Esophagus squamous epithelium (tissue), 5 donors: ENCODE results near the gene C2orf92. TPM values are rescaled to one million over a fixed set of nuclear protein-coding genes. Genes with fewer than 3 reads are reported as not detected.

Experiments
- DNase-seq: peaks from one replicate; lab custom pipeline; 2025; lab: John Stamatoyannopoulos, UW
- H3K27ac ChIP-seq, 4 donors: fragments of 200-600 bp; sonication (generic); one replicate each; pipeline ENCODE4 v1.5.1; 2016 to 2019; ENCODE audit warnings: mild to moderate bottlenecking in 1 of 4
- H3K27me3 ChIP-seq, 4 donors: fragments of 200-600 bp; sonication (generic); 1 replicate in 3 of 4; 2 replicates in 1 of 4; pipeline versions ENCODE4 v1.5.1 to v1.6.0; 2017 to 2021; ENCODE audit warnings: antibody characterized with exemption in 1 of 4
- H3K36me3 ChIP-seq, 3 donors: fragments of 200-600 bp; sonication (generic); one replicate each; pipeline ENCODE4 v1.5.1; 2016 to 2019
- H3K4me1 ChIP-seq, 3 donors: fragments of 200-600 bp; sonication (generic); one replicate each; pipeline ENCODE4 v1.5.1; 2017 to 2019
- H3K4me3 ChIP-seq, 4 donors: fragments of 200-600 bp; sonication (generic); 1 replicate in 3 of 4; 2 replicates in 1 of 4; pipeline ENCODE4 v1.5.1; 2016 to 2019; ENCODE audit warnings: mild to moderate bottlenecking in 2 of 4, moderate library complexity in 1 of 4
- H3K9me3 ChIP-seq, 3 donors: fragments of 200-600 bp; sonication (generic); one replicate each; pipeline ENCODE4 v1.5.1; 2016 to 2019
- POLR2A ChIP-seq, 4 donors: fragments of 450-650 bp; IDR thresholded peaks; one replicate each; pipeline ENCODE4 v1.6.1; 2017; ENCODE audit warnings: antibody characterized with exemption in 4 of 4, mild to moderate bottlenecking in 4 of 4, moderate library complexity in 3 of 4
- WGBS, 2 donors: methylation state at CpG; one replicate each; pipeline ENCODE4 v1.1.5; 2018; 5-methylcytosine and 5-hydroxymethylcytosine counted together
- intact Hi-C: fragments of 100-400 bp; cut with DNase I; formaldehyde crosslinking; loops from one replicate; pipeline ENCODE4 v1.15.0; 2022
- total RNA-seq, 4 donors: library from RNA; depleted of rRNA; stranded (reverse); fragments of >200 nt; gene quantifications; one replicate each; pipeline ENCODE4 v1.1.0, GENCODE V29; 2016
- TF ChIP-seq, protein P1 (sequence below), 6 experiments: fragments of 450-650 bp in 4 of 6; fragments of 200-600 bp in 2 of 6; sonication (generic) in 2 of 6; IDR thresholded peaks; one replicate each; pipeline ENCODE4 v1.5.1; 2016 to 2019; ENCODE audit warnings: antibody characterized with exemption in 6 of 6, mild to moderate bottlenecking in 4 of 6, moderate library complexity in 4 of 6
- donor health status: DM: yes; HTN: yes; CAD: no.

Gene C2orf92
- total RNA-seq, 4 donors from 2014 or later = 2.5 to 12.8 (median 2.5) TPM; not detected in 1

DNA sequence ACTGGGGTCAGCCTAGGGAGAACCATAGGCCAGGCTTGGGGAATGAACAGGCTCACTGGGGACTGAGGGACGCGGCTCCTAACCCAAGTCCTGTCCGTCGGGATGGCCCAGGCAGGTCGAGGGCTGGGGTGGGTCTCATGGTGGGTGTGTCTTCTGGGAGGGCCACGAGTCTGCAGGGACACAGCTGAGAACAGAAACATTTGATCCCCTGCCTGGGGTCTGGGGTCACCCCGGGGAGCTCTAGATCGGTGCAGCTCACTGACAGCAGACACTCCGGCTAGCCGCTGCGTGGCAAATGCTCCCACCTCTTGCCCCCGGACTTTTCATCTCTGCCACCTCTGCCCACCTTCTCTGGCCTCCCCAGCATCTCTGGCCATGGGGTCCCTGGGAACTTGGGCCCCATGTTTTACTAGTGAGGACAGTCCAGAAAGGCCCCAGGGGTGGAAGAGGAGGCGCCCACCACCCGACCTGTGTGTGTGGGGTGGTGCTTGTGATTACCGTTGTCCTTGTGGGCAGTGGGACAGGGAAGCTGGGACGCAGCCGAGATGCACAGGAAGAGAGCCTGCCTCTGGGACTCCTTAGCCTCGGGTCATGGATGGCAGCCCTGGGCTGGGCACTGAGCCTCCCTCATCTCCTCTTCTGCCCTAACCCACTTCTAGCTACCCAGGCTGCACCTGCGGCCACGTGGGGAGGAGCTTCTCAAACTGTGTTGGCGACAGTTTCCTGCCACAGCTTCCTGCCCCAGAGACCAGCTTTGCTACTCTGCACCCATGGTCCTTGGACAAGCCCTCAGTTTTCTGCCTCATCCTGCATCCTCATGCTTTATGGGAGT, 48.8 kb downstream of the C2orf92 start:
- no peak overlapping the region for H3K4me3 ChIP-seq
- H3K9me3 ChIP-seq = no peaks in the 10 kb centered on the region
- intact Hi-C loops = no loop called here
- WGBS, 2 donors = 67 to 91% methylated on average over 6 to 15 of the region's 21 CpGs
- no peaks in the 10 kb centered on the region for H3K27me3 ChIP-seq
- H3K27ac ChIP-seq = peak overlapping the region in 1 of 4 donors; percentile 29
- peak in 1 of 4 donors; percentile 27 for TF ChIP-seq POLR2A (IDR thresholded peaks at IDR 0.05)
- TF ChIP-seq, protein P1, sequence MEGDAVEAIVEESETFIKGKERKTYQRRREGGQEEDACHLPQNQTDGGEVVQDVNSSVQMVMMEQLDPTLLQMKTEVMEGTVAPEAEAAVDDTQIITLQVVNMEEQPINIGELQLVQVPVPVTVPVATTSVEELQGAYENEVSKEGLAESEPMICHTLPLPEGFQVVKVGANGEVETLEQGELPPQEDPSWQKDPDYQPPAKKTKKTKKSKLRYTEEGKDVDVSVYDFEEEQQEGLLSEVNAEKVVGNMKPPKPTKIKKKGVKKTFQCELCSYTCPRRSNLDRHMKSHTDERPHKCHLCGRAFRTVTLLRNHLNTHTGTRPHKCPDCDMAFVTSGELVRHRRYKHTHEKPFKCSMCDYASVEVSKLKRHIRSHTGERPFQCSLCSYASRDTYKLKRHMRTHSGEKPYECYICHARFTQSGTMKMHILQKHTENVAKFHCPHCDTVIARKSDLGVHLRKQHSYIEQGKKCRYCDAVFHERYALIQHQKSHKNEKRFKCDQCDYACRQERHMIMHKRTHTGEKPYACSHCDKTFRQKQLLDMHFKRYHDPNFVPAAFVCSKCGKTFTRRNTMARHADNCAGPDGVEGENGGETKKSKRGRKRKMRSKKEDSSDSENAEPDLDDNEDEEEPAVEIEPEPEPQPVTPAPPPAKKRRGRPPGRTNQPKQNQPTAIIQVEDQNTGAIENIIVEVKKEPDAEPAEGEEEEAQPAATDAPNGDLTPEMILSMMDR (IDR thresholded peaks at IDR 0.05) = no peak
- DNase-seq = no peak
- no peaks in the 10 kb centered on the region for H3K36me3 ChIP-seq
- H3K4me1 ChIP-seq = no peaks in the 10 kb centered on the region

GRCh38 chr2:97718942-97719341, 49.4 kb downstream of the C2orf92 start:
- peak overlapping the region in 1 of 4 donors; percentile 13 for H3K27ac ChIP-seq
- no peaks in the 10 kb centered on the region for H3K9me3 ChIP-seq
- H3K27me3 ChIP-seq = peaks cover 0 to 6% (median 0%) of the 10 kb centered on the region in 4 donors
- TF ChIP-seq POLR2A (IDR thresholded peaks at IDR 0.05) = no peak
- TF ChIP-seq, protein P1 (IDR thresholded peaks at IDR 0.05) = no peak
- no peak overlapping the region for H3K4me3 ChIP-seq
- DNase-seq = no peak
- H3K4me1 ChIP-seq = no peaks in the 10 kb centered on the region
- intact Hi-C loops = no loop called here
- WGBS, 2 donors = 51 to 81% methylated on average over 3 of the region's 3 CpGs
- H3K36me3 ChIP-seq = no peaks in the 10 kb centered on the region

GRCh38 chr2:97719362-97720155, 50.0 kb downstream of the C2orf92 start:
- TF ChIP-seq, protein P1 (IDR thresholded peaks at IDR 0.05) = no peak
- TF ChIP-seq POLR2A (IDR thresholded peaks at IDR 0.05) = no peak
- Histone ChIP-seq H3K4me3 (no peak overlapping the region), H3K9me3 (no peaks in the 10 kb centered on the region), H3K27ac (peak overlapping the region in 1 of 4 donors; percentile 13), H3K27me3 (peaks cover 0 to 12% (median 0%) of the 10 kb centered on the region in 4 donors), H3K36me3 (no peaks in the 10 kb centered on the region), H3K4me1 (no peaks in the 10 kb centered on the region)
- intact Hi-C loops = no loop called here
- DNase-seq = no peak
- WGBS, 2 donors = 91% methylated on average over 16 of the region's 16 CpGs

DNA sequence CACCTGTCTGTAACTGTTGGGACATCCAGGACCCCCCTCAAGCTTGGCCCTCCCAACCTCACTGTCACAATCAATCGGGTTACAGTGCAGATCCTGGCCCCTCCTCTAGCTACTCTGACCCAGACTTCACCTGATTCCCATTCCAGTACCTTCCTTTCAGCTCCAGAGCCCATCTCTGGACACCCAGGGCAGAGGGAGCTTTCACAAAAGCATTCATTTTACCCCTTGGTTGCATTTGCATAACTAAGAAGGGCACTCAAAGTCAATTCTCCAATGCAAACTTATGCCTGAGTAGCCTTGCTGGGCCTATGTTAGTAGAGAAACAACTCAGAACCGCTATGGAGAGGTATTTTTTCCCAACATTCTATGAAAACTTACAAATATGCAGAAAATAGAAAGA, 51.2 kb downstream of the C2orf92 start:
- no peak for DNase-seq
- intact Hi-C loops = no loop called here
- TF ChIP-seq, protein P1 (IDR thresholded peaks at IDR 0.05) = no peak
- TF ChIP-seq POLR2A (IDR thresholded peaks at IDR 0.05) = no peak
- no peaks in the 10 kb centered on the region for H3K36me3 ChIP-seq
- 83 to 84% methylated on average over 2 of the region's 2 CpGs for WGBS, 2 donors
- no peaks in the 10 kb centered on the region for H3K9me3 ChIP-seq
- peaks cover 0 to 17% (median 0%) of the 10 kb centered on the region in 4 donors for H3K27me3 ChIP-seq
- no peaks in the 10 kb centered on the region for H3K4me1 ChIP-seq
- no peak overlapping the region for H3K27ac ChIP-seq
- no peak overlapping the region for H3K4me3 ChIP-seq
